H9 (cell line): ENCODE data around the gene LRIT1. TPM values are rescaled to one million over a fixed set of nuclear protein-coding genes. Genes with fewer than 3 reads are reported as not detected.

Experiments
- DNase-seq: peaks from one replicate; pipeline ENCODE4 v3.0.0-alpha.2; 2017
- H2AFZ ChIP-seq: one replicate; pipeline ENCODE4 v1.6.1; 2013; ENCODE audit warnings: mild to moderate bottlenecking, low read length, control low read depth, moderate library complexity
- H2AK5ac ChIP-seq: 2 replicates; pipeline ENCODE4 v1.6.1; 2013; ENCODE audit warnings: low read length, control low read depth, mixed read lengths; ENCODE audit not compliant: insufficient read length
- H2BK120ac ChIP-seq: one replicate; pipeline ENCODE4 v1.6.1; 2013; ENCODE audit warnings: low read depth, mild to moderate bottlenecking, low read length, control low read depth, inconsistent platforms; ENCODE audit not compliant: poor library complexity, severe bottlenecking
- H2BK12ac ChIP-seq: 2 replicates; pipeline ENCODE4 v1.6.1; 2013; ENCODE audit warnings: low read length, control low read depth, mixed read lengths, low read depth; ENCODE audit not compliant: insufficient read length
- H2BK15ac ChIP-seq: 2 replicates; pipeline ENCODE4 v1.6.1; 2013; ENCODE audit warnings: low read depth, low read length, control low read depth
- H2BK20ac ChIP-seq: one replicate; pipeline ENCODE4 v1.6.1; 2013; ENCODE audit warnings: low read depth, mild to moderate bottlenecking, low read length, control low read depth, inconsistent platforms; ENCODE audit not compliant: poor library complexity, severe bottlenecking
- H2BK5ac ChIP-seq: 2 replicates; pipeline ENCODE4 v1.6.1; 2013; ENCODE audit warnings: low read length, control low read depth, mixed read lengths; ENCODE audit not compliant: insufficient read length
- H3K14ac ChIP-seq: 2 replicates; pipeline ENCODE4 v1.6.1; 2013; ENCODE audit warnings: low read length, control low read depth; ENCODE audit not compliant: insufficient read depth
- H3K18ac ChIP-seq: 2 replicates; pipeline ENCODE4 v1.6.1; 2013; ENCODE audit warnings: low read depth, mild to moderate bottlenecking, mixed read lengths, low read length, control low read depth; ENCODE audit not compliant: insufficient read length
- H3K23ac ChIP-seq: 2 replicates; pipeline ENCODE4 v1.6.1; 2013; ENCODE audit warnings: low read length, control low read depth, mixed read lengths, low read depth; ENCODE audit not compliant: insufficient read length
- H3K23me2 ChIP-seq: 2 replicates; pipeline ENCODE4 v1.6.1; 2013; ENCODE audit warnings: low read depth, mild to moderate bottlenecking, mixed read lengths, low read length, control low read depth; ENCODE audit not compliant: insufficient read length, poor library complexity, severe bottlenecking
- H3K27ac ChIP-seq: 2 replicates; pipeline ENCODE4 v1.5.1; 2013; ENCODE audit warnings: low read length, control low read depth, mixed read lengths, low read depth; ENCODE audit not compliant: insufficient read length
- H3K27me3 ChIP-seq: 2 replicates; pipeline ENCODE4 v1.6.1; 2013; ENCODE audit warnings: low read length, control low read depth, inconsistent platforms; ENCODE audit not compliant: insufficient read depth
- H3K4ac ChIP-seq: 2 replicates; pipeline ENCODE4 v1.6.1; 2013; ENCODE audit warnings: low read depth, mild to moderate bottlenecking, control low read depth, inconsistent platforms, low read length, moderate library complexity
- H3K4me1 ChIP-seq: 2 replicates; pipeline ENCODE4 v1.6.1; 2013; ENCODE audit warnings: low read length, control low read depth, inconsistent platforms; ENCODE audit not compliant: insufficient read depth
- H3K4me2 ChIP-seq: 2 replicates; pipeline ENCODE4 v1.6.1; 2013; ENCODE audit warnings: low read length, control low read depth, mixed read lengths; ENCODE audit not compliant: insufficient read length, insufficient read depth
- H3K56ac ChIP-seq: 2 replicates; pipeline ENCODE4 v1.6.1; 2013; ENCODE audit warnings: low read depth, mild to moderate bottlenecking, mixed read lengths, low read length, control low read depth; ENCODE audit not compliant: insufficient read length
- H3K79me1 ChIP-seq: 2 replicates; pipeline ENCODE4 v1.6.1; 2013; ENCODE audit warnings: low read depth, mild to moderate bottlenecking, moderate library complexity, low read length, control low read depth, inconsistent platforms; ENCODE audit not compliant: insufficient read depth, poor library complexity, severe bottlenecking
- H3K79me2 ChIP-seq: 2 replicates; pipeline ENCODE4 v1.6.1; 2013; ENCODE audit warnings: low read length, control low read depth, inconsistent platforms; ENCODE audit not compliant: insufficient read depth
- H3K9ac ChIP-seq: 2 replicates; pipeline ENCODE4 v1.6.1; 2013; ENCODE audit warnings: low read length, control low read depth, mixed read lengths; ENCODE audit not compliant: insufficient read length; ENCODE audit errors: extremely low read depth
- H3K9me3 ChIP-seq: one replicate; pipeline ENCODE4 v1.6.1; 2013; ENCODE audit warnings: low read depth, low read length, inconsistent platforms; ENCODE audit not compliant: control insufficient read depth
- H3T11ph ChIP-seq: one replicate; pipeline ENCODE4 v1.6.1; 2013; ENCODE audit warnings: mild to moderate bottlenecking, low read length, control low read depth, inconsistent platforms
- H4K20me1 ChIP-seq: one replicate; pipeline ENCODE4 v1.6.1; 2013; ENCODE audit not compliant: control insufficient read depth, insufficient read length, insufficient read depth
- H4K5ac ChIP-seq: 2 replicates; pipeline ENCODE4 v1.6.1; 2013; ENCODE audit warnings: low read depth, mild to moderate bottlenecking, mixed read lengths, low read length, control low read depth; ENCODE audit not compliant: insufficient read length
- H4K8ac ChIP-seq: replicated peaks from 2 replicates; pipeline ENCODE4 v1.6.1; 2013; ENCODE audit warnings: low read length, control low read depth, mixed read lengths, low read depth; ENCODE audit not compliant: insufficient read length
- H4K91ac ChIP-seq: 2 replicates; pipeline ENCODE4 v1.6.1; 2013; ENCODE audit warnings: low read depth, mild to moderate bottlenecking, moderate library complexity, mixed read lengths, low read length, control low read depth; ENCODE audit not compliant: insufficient read length
- H3K27ac Mint-ChIP-seq, 3 experiments: 2 replicates in 2 of 3; 3 replicates in 1 of 3; pipeline ENCODE4 v1.8.0; 2020 to 2021; ENCODE audit warnings: mixed read lengths in 3 of 3, mild to moderate bottlenecking in 1 of 3, moderate library complexity in 1 of 3
- H3K27me3 Mint-ChIP-seq: 2 replicates; pipeline ENCODE4 v1.8.0; 2021; ENCODE audit warnings: low read depth, mild to moderate bottlenecking, moderate library complexity, mixed read lengths
- H3K36me3 Mint-ChIP-seq, 3 experiments: 2 replicates in 2 of 3; 3 replicates in 1 of 3; pipeline ENCODE4 v1.8.0; 2020 to 2021; ENCODE audit warnings: low read depth in 3 of 3, mixed read lengths in 3 of 3; ENCODE audit not compliant: insufficient read depth in 1 of 3
- H3K4me1 Mint-ChIP-seq, 2 experiments: 2 replicates each; pipeline ENCODE4 v1.8.0; 2020; ENCODE audit warnings: mixed read lengths in 2 of 2
- H3K4me3 Mint-ChIP-seq, 2 experiments: 2 replicates in 1 of 2; 3 replicates in 1 of 2; pipeline ENCODE4 v1.8.0; 2020 to 2021; ENCODE audit warnings: mild to moderate bottlenecking in 2 of 2, mixed read lengths in 2 of 2, moderate library complexity in 1 of 2
- H3K9me3 Mint-ChIP-seq, 2 experiments: 2 replicates in 1 of 2; 3 replicates in 1 of 2; pipeline ENCODE4 v1.8.0; 2020; ENCODE audit warnings: mild to moderate bottlenecking in 2 of 2, mixed read lengths in 2 of 2, moderate library complexity in 1 of 2
- CTCF ChIP-seq: fragments of 200-600 bp; sonication (generic); conservative IDR thresholded peaks from 3 replicates; pipeline ENCODE4 v1.8.0; 2021; ENCODE audit warnings: antibody characterized with exemption, mild to moderate bottlenecking
- WGBS: extraction: QIAGEN DNeasy Blood & Tissue Kit; methylation state at CpG from one replicate; pipeline ENCODE4 v1.1.7; 2013; ENCODE audit warnings: missing lambda C conversion rate, low lambda C conversion rate, mixed read lengths; ENCODE audit not compliant: insufficient read length; ENCODE audit errors: extremely low coverage; 5-methylcytosine and 5-hydroxymethylcytosine counted together
- total RNA-seq: library from RNA; stranded (reverse); gene quantifications from 2 replicates; pipeline ENCODE4 v1.2.1, GENCODE V29; 2021

Gene LRIT1
- total RNA-seq, 1 experiment from 2014 or later, result not detected

- no peak within 1 kb of the TSS for H2BK5ac ChIP-seq
- H3K56ac ChIP-seq, result no peak within 1 kb of the TSS
- no peak within 1 kb of the TSS for H3K18ac ChIP-seq
- H4K20me1 ChIP-seq, result no peaks in the 10 kb centered on the region
- no peak within 1 kb of the TSS for H3K4ac ChIP-seq
- no peaks in the 10 kb centered on the region for H3K23me2 ChIP-seq
- WGBS, result no CpG with 5 or more reads among the region's 6 CpGs
- H2BK12ac ChIP-seq, result no peak within 1 kb of the TSS
- no peak within 1 kb of the TSS for H2AK5ac ChIP-seq
- H4K8ac ChIP-seq, result no peak within 1 kb of the TSS
- TF ChIP-seq CTCF, result no peak
- H4K5ac ChIP-seq, result no peak within 1 kb of the TSS
- H3K27me3 ChIP-seq, result no peaks in the 10 kb centered on the region; the same call in 1 of the 2 replicates
- H3K4me3 Mint-ChIP-seq, result no peak within 1 kb of the TSS; a peak in 1 of 5 replicates
- no peaks in the 10 kb centered on the region; a peak in 1 of 7 replicates for H3K36me3 Mint-ChIP-seq
- no peak within 1 kb of the TSS for H3K27ac ChIP-seq
- H2BK15ac ChIP-seq, result no peak within 1 kb of the TSS
- peak within 1 kb of the TSS in 1 of 3 experiments; percentile 70; a peak in 1 of 7 replicates for H3K27ac Mint-ChIP-seq
- H3K9me3 Mint-ChIP-seq, result no peaks in the 10 kb centered on the region
- peaks cover 43% of the 10 kb centered on the region for H3K27me3 Mint-ChIP-seq
- no peak within 1 kb of the TSS for H3K9ac ChIP-seq
- H3T11ph ChIP-seq, result no peak within 1 kb of the TSS
- H2BK20ac ChIP-seq, result no peak within 1 kb of the TSS
- H3K23ac ChIP-seq, result no peak within 1 kb of the TSS
- H3K4me2 ChIP-seq, result no peak within 1 kb of the TSS
- H2AFZ ChIP-seq, result no peak within 1 kb of the TSS
- no peaks in the 10 kb centered on the region for H3K4me1 Mint-ChIP-seq
- H3K79me1 ChIP-seq, result no peaks in the 10 kb centered on the region
- H3K14ac ChIP-seq, result no peak within 1 kb of the TSS
- no peaks in the 10 kb centered on the region for H3K79me2 ChIP-seq
- H3K4me1 ChIP-seq, result no peaks in the 10 kb centered on the region
- no peak for DNase-seq
- no peak within 1 kb of the TSS for H2BK120ac ChIP-seq
- no peak within 1 kb of the TSS for H4K91ac ChIP-seq
- no peaks in the 10 kb centered on the region for H3K9me3 ChIP-seq
These were observed 15.7 kb downstream of the LRIT1 start, which contains the start of gene LRIT2 for GRCh38 chr10:84225427-84226173. Gene LRIT2, minus strand, starts transcription at chr10:84225544. Its CDS starts 24 bp downstream, at chr10:84225520.
